BLaER1 (cell line): ENCODE results near the gene CDC14B.

Experiments used
- H3K27ac ChIP-seq: shearing (Covaris generic); formaldehyde crosslinking; 2 replicates; pipeline ENCODE4 v1.8.1; 2022
- H3K27me3 ChIP-seq: shearing (Covaris generic); formaldehyde crosslinking; 2 replicates; pipeline ENCODE4 v1.8.1; 2022
- H3K36me3 ChIP-seq: shearing (Covaris generic); formaldehyde crosslinking; 2 replicates; pipeline ENCODE4 v1.8.1; 2022
- H3K4me1 ChIP-seq: shearing (Covaris generic); formaldehyde crosslinking; 2 replicates; pipeline ENCODE4 v1.8.1; 2022
- H3K4me2 ChIP-seq: shearing (Covaris generic); formaldehyde crosslinking; 2 replicates; pipeline ENCODE4 v1.8.1; 2022
- H3K4me3 ChIP-seq: shearing (Covaris generic); formaldehyde crosslinking; 2 replicates; pipeline ENCODE4 v1.8.1; 2022
- H3K9ac ChIP-seq: shearing (Covaris generic); formaldehyde crosslinking; 2 replicates; pipeline ENCODE4 v1.8.1; 2022
- H3K9me3 ChIP-seq: shearing (Covaris generic); formaldehyde crosslinking; 2 replicates; pipeline ENCODE4 v1.8.1; 2022
- H4K20me1 ChIP-seq: shearing (Covaris generic); formaldehyde crosslinking; 2 replicates; pipeline ENCODE4 v1.8.1; 2022
- Cebpa-rat ChIP-seq: shearing (Covaris generic); IDR thresholded peaks from 2 replicates; pipeline ENCODE4 v1.8.1; 2022

The CDC14B gene

DNA sequence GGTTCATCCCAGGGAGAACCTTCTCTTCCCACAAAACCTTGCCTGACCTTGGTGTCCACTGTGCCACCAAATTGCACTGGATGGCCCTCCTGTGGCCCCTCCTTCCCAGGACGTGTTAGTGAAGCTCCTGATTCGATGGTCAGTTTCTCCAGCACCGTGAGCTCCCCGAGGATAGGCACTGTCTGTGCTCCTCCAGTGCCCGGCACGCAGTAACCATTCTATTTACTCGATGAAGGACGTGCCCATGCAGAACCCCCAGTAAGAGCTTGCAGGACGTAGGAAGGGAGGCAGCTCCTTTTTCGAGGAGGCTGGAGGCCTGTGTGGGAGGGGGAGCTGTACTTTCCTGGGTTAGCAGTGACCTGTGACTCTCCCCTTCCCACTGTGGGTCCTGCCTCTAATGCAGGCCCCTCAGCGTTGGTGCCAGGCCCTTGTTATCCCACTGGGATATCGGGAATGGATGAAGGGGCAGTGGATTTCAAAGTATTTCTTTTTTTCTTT lies 130.1 kb downstream of the CDC14B start:
- Histone ChIP-seq H3K27me3 (no peaks in the 10 kb centered on the region; the same call in 1 of the 2 replicates), H3K36me3 (peaks cover 38% of the 10 kb centered on the region), H3K4me3 (no peak overlapping the region), H3K4me1 (no peaks in the 10 kb centered on the region), H3K27ac (no peak overlapping the region), H3K4me2 (no peak overlapping the region), H3K9ac (no peak overlapping the region), H3K9me3 (no peaks in the 10 kb centered on the region), H4K20me1 (no peaks in the 10 kb centered on the region)
- TF ChIP-seq Cebpa-rat = no peak

DNA sequence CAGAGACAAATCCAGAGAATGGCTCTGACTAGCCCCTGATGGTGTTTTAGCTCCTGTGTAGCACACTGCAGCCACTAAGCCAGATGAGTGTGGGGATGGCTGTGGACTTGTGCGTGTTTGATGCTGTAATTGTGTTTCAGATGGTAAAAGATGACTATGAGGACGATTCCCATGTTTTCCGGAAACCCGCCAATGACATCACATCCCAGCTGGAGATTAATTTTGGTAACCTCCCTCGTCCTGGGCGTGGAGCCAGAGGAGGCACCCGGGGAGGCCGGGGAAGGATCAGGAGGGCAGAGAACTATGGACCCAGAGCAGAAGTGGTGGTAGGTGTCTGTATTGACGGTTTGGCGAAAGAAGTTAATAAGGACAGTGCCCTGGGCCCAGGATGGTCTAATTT lies 131.7 kb downstream of the CDC14B start:
- Histone ChIP-seq H3K4me2 (no peak overlapping the region), H3K27ac (no peak overlapping the region), H3K27me3 (no peaks in the 10 kb centered on the region; the same call in 1 of the 2 replicates), H3K4me3 (no peak overlapping the region), H3K36me3 (peaks cover 38% of the 10 kb centered on the region), H3K9me3 (no peaks in the 10 kb centered on the region), H3K4me1 (no peaks in the 10 kb centered on the region), H4K20me1 (no peaks in the 10 kb centered on the region), H3K9ac (no peak overlapping the region)
- TF ChIP-seq Cebpa-rat = no peak

DNA sequence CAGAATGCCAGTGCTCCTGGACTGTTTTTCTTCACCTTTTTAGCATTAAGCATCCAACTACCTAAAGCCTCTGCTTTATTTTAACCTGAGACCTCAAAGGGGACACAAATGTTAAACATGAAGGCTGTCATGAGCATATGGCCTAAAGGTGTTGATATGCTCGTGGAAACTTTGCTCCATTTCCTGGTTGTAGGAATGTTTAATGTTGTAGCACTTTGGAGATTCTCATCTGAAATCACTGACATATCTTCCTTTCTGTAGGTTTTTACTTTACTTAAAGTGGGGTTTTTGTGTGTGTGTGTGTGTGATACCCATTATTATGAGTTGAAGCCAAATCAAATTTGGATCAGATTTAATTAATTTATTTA lies 132.6 kb downstream of the CDC14B start:
- Histone ChIP-seq H3K27ac (no peak overlapping the region), H3K9ac (no peak overlapping the region), H3K36me3 (peaks cover 35% of the 10 kb centered on the region), H3K4me3 (no peak overlapping the region), H4K20me1 (no peaks in the 10 kb centered on the region), H3K4me2 (no peak overlapping the region), H3K4me1 (no peaks in the 10 kb centered on the region), H3K9me3 (no peaks in the 10 kb centered on the region), H3K27me3 (no peaks in the 10 kb centered on the region; the same call in 1 of the 2 replicates)
- TF ChIP-seq Cebpa-rat = no peak

DNA sequence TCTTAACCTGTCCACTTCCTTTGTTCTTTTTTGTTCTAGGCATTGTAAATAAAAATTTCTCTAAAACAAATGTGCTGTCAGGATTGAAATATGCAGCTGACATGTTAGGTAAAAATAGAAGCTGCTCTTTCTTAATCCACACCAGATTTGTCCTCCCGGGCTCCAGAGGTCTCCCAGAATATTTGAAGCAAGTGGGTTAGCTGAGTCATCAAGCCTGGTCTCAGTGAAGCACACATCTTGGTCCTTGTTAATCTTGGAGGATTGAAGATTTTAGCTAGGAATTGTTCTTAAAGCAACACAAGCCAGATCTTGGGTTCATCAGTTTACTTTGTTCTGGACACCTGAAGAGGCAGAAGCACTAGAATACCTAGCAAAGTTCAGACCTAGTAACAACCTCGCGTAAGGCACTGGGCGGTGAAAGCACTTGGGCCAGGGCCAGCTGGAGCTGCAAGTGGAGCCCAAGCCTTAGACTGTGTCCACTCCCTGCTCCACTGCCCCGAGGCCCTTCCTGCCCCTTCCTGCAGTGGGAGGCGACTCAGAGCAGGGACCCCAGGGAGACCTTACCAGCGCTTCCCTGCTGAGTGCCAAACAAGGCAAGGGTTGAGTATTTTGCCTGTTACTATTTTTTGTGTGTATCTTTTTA lies 133.1 kb downstream of the CDC14B start:
- H3K4me1 ChIP-seq = no peaks in the 10 kb centered on the region
- H4K20me1 ChIP-seq = no peaks in the 10 kb centered on the region
- no peaks in the 10 kb centered on the region for H3K27me3 ChIP-seq
- no peak overlapping the region for H3K4me2 ChIP-seq
- peaks cover 32% of the 10 kb centered on the region for H3K36me3 ChIP-seq
- no peak for TF ChIP-seq Cebpa-rat
- H3K4me3 ChIP-seq = no peak overlapping the region
- no peaks in the 10 kb centered on the region for H3K9me3 ChIP-seq
- no peak overlapping the region for H3K9ac ChIP-seq
- H3K27ac ChIP-seq = no peak overlapping the region

DNA sequence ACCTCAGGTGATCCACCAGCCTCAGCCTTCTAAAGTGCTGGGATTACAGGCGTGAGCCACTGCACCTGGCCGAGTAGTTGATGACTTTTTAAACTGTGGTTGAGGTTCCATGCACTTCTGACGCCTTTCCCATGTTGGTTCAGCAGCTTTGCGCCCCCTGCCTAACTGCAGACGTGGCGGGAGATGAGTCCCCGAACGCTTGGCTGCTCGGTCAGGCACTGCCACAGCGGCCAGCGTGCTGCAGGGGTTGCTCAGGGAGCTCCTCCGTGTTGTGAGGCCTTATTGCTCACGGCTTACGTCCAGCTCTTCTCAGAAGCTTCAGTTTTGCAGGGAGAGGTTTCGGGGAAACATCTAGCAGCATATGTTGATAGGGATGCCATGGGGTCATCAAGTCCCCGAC lies 134.4 kb downstream of the CDC14B start:
- Histone ChIP-seq H3K27me3 (no peaks in the 10 kb centered on the region), H3K9me3 (no peaks in the 10 kb centered on the region), H4K20me1 (no peaks in the 10 kb centered on the region), H3K4me2 (no peak overlapping the region), H3K4me3 (no peak overlapping the region), H3K27ac (no peak overlapping the region), H3K9ac (no peak overlapping the region), H3K4me1 (no peaks in the 10 kb centered on the region), H3K36me3 (peaks cover 29% of the 10 kb centered on the region)
- no peak for TF ChIP-seq Cebpa-rat

DNA sequence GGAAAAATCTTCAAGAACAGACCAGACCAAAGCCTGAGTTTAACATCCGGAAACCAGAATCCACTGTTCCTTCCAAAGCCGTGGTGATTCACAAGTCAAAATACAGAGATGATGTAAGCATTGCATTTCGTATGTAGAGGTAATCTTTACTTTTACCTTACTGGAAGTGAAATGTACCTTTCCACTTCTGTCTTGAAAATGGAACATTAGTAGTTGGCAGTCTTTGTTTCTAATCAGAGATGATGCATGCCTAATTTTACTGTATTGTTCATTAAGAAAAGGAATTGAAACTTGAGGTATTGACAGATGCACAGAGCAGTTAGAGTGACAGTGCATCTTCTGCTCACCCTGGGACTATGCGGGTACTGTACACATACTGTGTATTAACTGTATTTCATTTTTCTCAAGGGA lies 135.1 kb downstream of the CDC14B start:
- Histone ChIP-seq H3K9me3 (no peaks in the 10 kb centered on the region), H3K4me2 (no peak overlapping the region), H3K4me1 (no peaks in the 10 kb centered on the region), H3K27me3 (no peaks in the 10 kb centered on the region), H3K4me3 (no peak overlapping the region), H4K20me1 (no peaks in the 10 kb centered on the region), H3K27ac (no peak overlapping the region), H3K36me3 (peaks cover 21% of the 10 kb centered on the region), H3K9ac (no peak overlapping the region)
- TF ChIP-seq Cebpa-rat = no peak

DNA sequence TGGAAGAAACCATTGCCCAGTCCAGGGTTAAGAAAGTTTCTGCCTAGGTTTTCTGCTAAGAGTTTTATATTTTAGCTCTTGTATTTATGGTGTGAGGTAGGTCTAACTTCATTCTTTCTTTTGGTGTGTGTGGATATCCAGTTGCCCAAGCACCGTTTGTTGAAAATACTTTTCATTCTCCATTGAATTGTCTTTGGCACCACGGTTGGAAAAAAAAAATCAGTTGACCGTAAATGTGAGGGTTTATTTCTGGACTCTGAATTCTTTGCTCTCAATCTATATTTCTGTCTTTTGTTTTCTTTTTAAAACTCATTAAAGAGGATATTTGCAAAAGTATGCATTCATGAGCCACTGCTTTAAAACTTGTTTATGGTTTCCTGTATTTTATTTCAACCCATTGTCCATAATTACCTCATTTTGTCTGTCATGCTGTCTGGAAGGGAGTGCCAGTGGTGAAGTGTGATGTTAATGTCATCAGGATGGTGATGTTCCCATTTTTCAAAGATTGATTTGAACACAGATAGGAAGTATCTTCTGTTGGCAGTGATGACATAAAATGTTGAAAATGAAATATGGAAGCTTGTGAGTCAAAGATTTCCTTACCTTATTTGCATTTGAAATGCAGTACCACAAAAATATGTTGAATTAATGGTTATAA lies 135.8 kb downstream of the CDC14B start:
- Histone ChIP-seq H4K20me1 (no peaks in the 10 kb centered on the region), H3K9me3 (no peaks in the 10 kb centered on the region), H3K4me2 (no peak overlapping the region), H3K27ac (no peak overlapping the region), H3K4me1 (no peaks in the 10 kb centered on the region), H3K36me3 (peaks cover 18% of the 10 kb centered on the region), H3K9ac (no peak overlapping the region), H3K4me3 (no peak overlapping the region), H3K27me3 (no peaks in the 10 kb centered on the region)
- TF ChIP-seq Cebpa-rat = no peak

DNA sequence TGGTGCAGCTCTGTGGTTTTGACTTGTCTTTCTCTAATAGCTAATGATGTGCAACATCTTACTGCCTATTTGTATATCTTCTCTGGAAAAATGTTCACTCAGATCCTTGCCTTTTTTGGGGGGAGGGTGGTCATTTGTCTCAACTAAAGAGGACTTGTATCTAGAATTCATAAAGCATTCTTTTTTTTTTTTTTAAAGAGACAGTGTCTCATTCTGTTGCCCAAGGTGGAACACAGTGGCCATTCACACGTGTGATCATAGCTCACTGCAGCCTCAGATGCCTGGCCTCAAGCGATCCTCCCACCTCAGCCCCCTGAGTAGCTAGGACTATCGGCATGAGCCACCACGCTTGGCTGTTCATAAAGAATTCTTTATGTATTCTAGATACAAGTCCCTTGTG lies 136.4 kb downstream of the CDC14B start:
- no peak for TF ChIP-seq Cebpa-rat
- Histone ChIP-seq H3K4me2 (no peak overlapping the region), H3K36me3 (peaks cover 11% of the 10 kb centered on the region)

DNA sequence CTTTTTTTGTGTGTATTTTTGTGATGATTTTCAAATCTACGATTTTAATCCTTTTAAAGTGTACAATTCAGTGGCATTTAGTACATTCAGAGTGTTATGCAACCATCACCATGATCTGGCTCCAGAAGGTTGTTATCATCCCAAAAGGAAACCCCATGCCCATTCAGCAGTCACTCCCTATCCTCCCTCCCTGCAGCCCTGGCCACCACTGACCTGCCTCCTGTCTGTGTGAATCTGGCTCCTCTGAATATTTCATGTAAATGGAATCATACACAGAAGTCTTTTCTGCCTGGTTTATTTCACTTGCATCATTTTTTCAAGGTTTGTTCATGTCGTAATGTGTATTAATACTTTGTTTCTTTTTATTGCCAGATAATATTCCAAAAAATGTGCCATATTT lies 137.2 kb downstream of the CDC14B start:
- H3K4me1 ChIP-seq = no peaks in the 10 kb centered on the region
- no peak overlapping the region for H3K4me2 ChIP-seq
- no peaks in the 10 kb centered on the region for H4K20me1 ChIP-seq
- no peak overlapping the region for H3K27ac ChIP-seq
- H3K9ac ChIP-seq = no peak overlapping the region
- H3K4me3 ChIP-seq = no peak overlapping the region
- no peaks in the 10 kb centered on the region for H3K27me3 ChIP-seq
- TF ChIP-seq Cebpa-rat = no peak
- H3K9me3 ChIP-seq = no peaks in the 10 kb centered on the region
- H3K36me3 ChIP-seq = peaks cover 9% of the 10 kb centered on the region

More for the DNA sequence above, 136.4 kb downstream of the CDC14B start:
- Histone ChIP-seq H3K9me3 (no peaks in the 10 kb centered on the region), H3K27me3 (no peaks in the 10 kb centered on the region), H3K4me1 (no peaks in the 10 kb centered on the region), H4K20me1 (no peaks in the 10 kb centered on the region), H3K9ac (no peak overlapping the region), H3K27ac (no peak overlapping the region), H3K4me3 (no peak overlapping the region)

DNA sequence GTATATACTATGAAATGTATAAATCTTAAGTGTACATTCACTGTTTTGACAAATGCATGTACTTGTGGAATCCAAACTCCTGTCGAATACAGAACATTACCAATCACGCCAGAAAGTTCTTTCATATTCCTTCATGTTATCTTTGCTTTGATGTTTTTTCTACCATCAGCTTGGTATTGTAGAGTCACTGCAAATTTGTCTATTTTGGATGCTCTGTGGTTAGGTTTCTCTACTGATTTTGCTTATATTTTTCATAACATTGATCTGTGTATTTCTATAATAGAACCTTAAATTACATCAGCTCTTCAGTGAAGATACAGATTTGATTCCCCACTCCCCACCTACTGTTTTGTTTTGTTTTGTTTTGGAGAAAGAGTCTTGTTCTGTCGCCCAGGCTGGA lies 138.9 kb downstream of the CDC14B start:
- no peaks in the 10 kb centered on the region for H3K27me3 ChIP-seq
- H3K4me2 ChIP-seq = no peak overlapping the region
- H3K4me3 ChIP-seq = no peak overlapping the region
- no peaks in the 10 kb centered on the region for H4K20me1 ChIP-seq
- no peak for TF ChIP-seq Cebpa-rat
- H3K9ac ChIP-seq = no peak overlapping the region
- H3K9me3 ChIP-seq = no peaks in the 10 kb centered on the region
- no peaks in the 10 kb centered on the region for H3K4me1 ChIP-seq
- H3K27ac ChIP-seq = no peak overlapping the region
- H3K36me3 ChIP-seq = peaks cover 7% of the 10 kb centered on the region
